ENCODE results near the gene SAMD4A. TPM values are rescaled to one million over a fixed set of nuclear protein-coding genes. Genes with fewer than 3 reads are reported as not detected.

The SAMD4A gene
- total RNA-seq, 4 donors from 2014 or later = 2.9 to 19.5 (median 3.9) TPM

DNA sequence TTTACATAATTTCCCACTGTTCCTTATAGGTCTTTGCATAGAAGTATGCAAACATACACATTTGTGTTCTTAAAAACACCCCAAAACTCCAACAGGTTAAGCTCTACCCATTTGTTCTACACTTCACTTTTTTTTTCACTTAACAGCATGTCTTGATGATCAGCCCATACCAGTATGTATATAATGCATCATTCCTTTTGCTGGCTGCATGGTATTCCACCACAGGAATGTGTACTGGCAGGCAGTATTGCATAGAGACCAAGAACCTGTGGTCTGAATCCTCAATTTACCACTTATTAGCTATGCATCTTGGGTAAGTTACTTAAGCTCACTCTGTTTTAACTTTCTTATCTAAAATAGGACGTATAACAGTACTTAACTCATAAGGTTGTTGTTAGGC is 65.5 kb downstream of the SAMD4A start:
- intact Hi-C loops (cut with DNase I) = no loop called here
- H3K27ac ChIP-seq = no peak overlapping the region
- no peaks in the 10 kb centered on the region for H3K27me3 ChIP-seq
- H3K9me3 ChIP-seq = no peaks in the 10 kb centered on the region
- 100% methylated on average over 1 of the region's 1 CpG for WGBS, 2 donors
- no peaks in the 10 kb centered on the region for H3K36me3 ChIP-seq
- TF ChIP-seq, protein P1, sequence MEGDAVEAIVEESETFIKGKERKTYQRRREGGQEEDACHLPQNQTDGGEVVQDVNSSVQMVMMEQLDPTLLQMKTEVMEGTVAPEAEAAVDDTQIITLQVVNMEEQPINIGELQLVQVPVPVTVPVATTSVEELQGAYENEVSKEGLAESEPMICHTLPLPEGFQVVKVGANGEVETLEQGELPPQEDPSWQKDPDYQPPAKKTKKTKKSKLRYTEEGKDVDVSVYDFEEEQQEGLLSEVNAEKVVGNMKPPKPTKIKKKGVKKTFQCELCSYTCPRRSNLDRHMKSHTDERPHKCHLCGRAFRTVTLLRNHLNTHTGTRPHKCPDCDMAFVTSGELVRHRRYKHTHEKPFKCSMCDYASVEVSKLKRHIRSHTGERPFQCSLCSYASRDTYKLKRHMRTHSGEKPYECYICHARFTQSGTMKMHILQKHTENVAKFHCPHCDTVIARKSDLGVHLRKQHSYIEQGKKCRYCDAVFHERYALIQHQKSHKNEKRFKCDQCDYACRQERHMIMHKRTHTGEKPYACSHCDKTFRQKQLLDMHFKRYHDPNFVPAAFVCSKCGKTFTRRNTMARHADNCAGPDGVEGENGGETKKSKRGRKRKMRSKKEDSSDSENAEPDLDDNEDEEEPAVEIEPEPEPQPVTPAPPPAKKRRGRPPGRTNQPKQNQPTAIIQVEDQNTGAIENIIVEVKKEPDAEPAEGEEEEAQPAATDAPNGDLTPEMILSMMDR (IDR thresholded peaks at IDR 0.05) = no peak
- TF ChIP-seq POLR2A (IDR thresholded peaks at IDR 0.05) = no peak
- H3K4me3 ChIP-seq = no peak overlapping the region
- H3K4me1 ChIP-seq = peaks cover 0 to 30% (median 10%) of the 10 kb centered on the region in 3 donors
- no peak for DNase-seq

DNA sequence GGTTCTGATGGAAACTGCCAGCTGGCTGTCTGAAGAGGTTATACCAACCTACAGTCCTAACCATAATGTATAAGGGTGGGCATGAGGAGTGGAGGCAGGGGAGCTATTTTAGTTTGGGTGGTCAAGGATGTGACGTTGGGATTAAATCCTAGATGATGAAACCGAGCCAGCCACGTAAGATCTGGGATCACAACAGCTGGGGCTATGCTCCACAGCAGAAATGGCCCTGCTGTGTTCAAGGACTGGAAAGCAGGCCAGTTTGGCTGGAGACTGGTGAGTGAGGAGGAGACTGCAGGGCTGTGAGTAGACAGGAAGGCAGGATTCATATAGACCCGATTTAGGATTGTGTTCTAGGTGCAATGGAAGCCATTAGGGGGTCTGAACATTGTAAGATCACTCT is 66.1 kb downstream of the SAMD4A start:
- Histone ChIP-seq H3K4me3 (no peak overlapping the region), H3K27me3 (no peaks in the 10 kb centered on the region), H3K9me3 (no peaks in the 10 kb centered on the region), H3K27ac (no peak overlapping the region), H3K36me3 (no peaks in the 10 kb centered on the region), H3K4me1 (peaks cover 0 to 28% (median 6%) of the 10 kb centered on the region in 3 donors)
- intact Hi-C loops (cut with DNase I) = no loop called here
- TF ChIP-seq, protein P1 (IDR thresholded peaks at IDR 0.05) = no peak
- TF ChIP-seq POLR2A (IDR thresholded peaks at IDR 0.05) = no peak
- 85 to 88% methylated on average over 4 of the region's 4 CpGs for WGBS, 2 donors
- DNase-seq = no peak

GRCh38 chr14:54637270-54638134 is 70.6 kb downstream of the SAMD4A start:
- no peaks in the 10 kb centered on the region for H3K27me3 ChIP-seq
- H3K27ac ChIP-seq = no peak overlapping the region
- no peak for DNase-seq
- no peak overlapping the region for H3K4me3 ChIP-seq
- peaks cover 0 to 7% (median 0%) of the 10 kb centered on the region in 3 donors for H3K4me1 ChIP-seq
- TF ChIP-seq, protein P1 (IDR thresholded peaks at IDR 0.05) = no peak
- no peak for TF ChIP-seq POLR2A (IDR thresholded peaks at IDR 0.05)
- H3K36me3 ChIP-seq = no peaks in the 10 kb centered on the region
- intact Hi-C loops (cut with DNase I) = no loop called here
- no peaks in the 10 kb centered on the region for H3K9me3 ChIP-seq
- 70 to 78% methylated on average over 7 to 8 of the region's 8 CpGs for WGBS, 2 donors

GRCh38 chr14:54638135-54638446 is 71.2 kb downstream of the SAMD4A start:
- no peak overlapping the region for H3K27ac ChIP-seq
- no peaks in the 10 kb centered on the region for H3K9me3 ChIP-seq
- H3K4me3 ChIP-seq = no peak overlapping the region
- TF ChIP-seq POLR2A (IDR thresholded peaks at IDR 0.05) = no peak
- TF ChIP-seq, protein P1 (IDR thresholded peaks at IDR 0.05) = no peak
- 38 to 41% methylated on average over 6 of the region's 6 CpGs for WGBS, 2 donors
- no peaks in the 10 kb centered on the region for H3K36me3 ChIP-seq
- peaks cover 0 to 7% (median 0%) of the 10 kb centered on the region in 3 donors for H3K4me1 ChIP-seq
- no peaks in the 10 kb centered on the region for H3K27me3 ChIP-seq
- DNase-seq = no peak
- intact Hi-C loops (cut with DNase I) = no loop called here

DNA sequence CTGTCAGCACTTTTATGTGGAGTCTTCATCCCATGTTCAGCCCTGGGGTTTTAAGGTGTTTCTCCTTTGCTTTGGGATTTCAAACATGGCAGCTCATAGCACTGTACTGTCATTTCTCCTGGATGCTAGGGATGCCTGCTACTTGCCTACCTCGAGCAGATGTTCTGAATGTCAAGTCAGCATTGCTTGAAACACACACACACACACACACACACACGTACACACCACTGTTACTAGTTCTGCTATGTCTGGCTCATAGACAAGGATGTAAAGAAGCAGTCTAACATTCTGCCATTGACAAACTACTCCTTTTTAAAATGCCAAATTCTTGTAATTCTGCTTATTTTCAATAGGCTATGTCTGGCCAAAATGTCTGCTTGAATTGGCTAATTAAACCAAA is 72.7 kb downstream of the SAMD4A start:
- no peak for DNase-seq
- intact Hi-C loops (cut with DNase I) = no loop called here
- Histone ChIP-seq H3K36me3 (no peaks in the 10 kb centered on the region), H3K9me3 (no peaks in the 10 kb centered on the region), H3K27me3 (no peaks in the 10 kb centered on the region), H3K27ac (no peak overlapping the region), H3K4me3 (no peak overlapping the region), H3K4me1 (peaks cover 0 to 7% (median 0%) of the 10 kb centered on the region in 3 donors)
- TF ChIP-seq POLR2A (IDR thresholded peaks at IDR 0.05) = no peak
- TF ChIP-seq, protein P1 (IDR thresholded peaks at IDR 0.05) = no peak
- WGBS, 2 donors = 77 to 80% methylated on average over 2 of the region's 2 CpGs

Measured in esophagus squamous epithelium (tissue), 5 donors.